ENCODE results near the gene MIER3. TPM values are rescaled to one million over a fixed set of nuclear protein-coding genes. Genes with fewer than 3 reads are reported as not detected.

The MIER3 gene
- polyA plus RNA-seq, 1 of the 3 experiments (the other 2 are of a cell fraction) = 3.8 TPM

DNA sequence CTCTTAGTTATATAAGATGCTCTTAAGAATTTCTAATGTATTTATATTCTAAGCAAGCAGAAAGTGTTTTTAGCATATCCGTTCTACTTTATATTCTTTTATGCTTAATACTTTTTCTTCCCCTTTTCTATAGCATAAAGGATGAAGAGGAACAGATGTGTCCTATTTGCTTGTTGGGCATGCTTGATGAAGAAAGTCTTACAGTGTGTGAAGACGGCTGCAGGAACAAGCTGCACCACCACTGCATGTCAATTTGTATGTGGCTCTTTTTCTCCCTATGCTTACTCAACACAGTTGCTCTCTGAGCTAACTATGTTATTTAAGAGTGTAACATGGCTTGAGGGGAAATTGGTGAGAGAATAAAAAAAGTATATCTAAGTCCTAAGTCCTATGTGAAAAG, 80.1 kb downstream of the MIER3 start:
- no peak overlapping the region for H3K27ac ChIP-seq (ENCODE audit: low read depth in 2 of 2, low read length in 1 of 2)
- H3K4me1 ChIP-seq (ENCODE audit: control insufficient read depth in 1 of 2, insufficient read depth in 2 of 2, low read depth in 1 of 2, low read length in 1 of 2) = no peaks in the 10 kb centered on the region; a peak in 2 of 4 replicates
- no peaks in the 10 kb centered on the region for H3K9me3 ChIP-seq
- H3K27me3 ChIP-seq (ENCODE audit: insufficient read depth) = no peaks in the 10 kb centered on the region
- H3F3A ChIP-seq (replicated peaks; ENCODE audit: insufficient read depth) = peaks cover 3% of the 10 kb centered on the region
- ChIA-PET POLR2A (no interaction called here), CTCF (no interaction called here)
- H3K4me2 ChIP-seq = no peak overlapping the region
- WGBS (ENCODE audit: low lambda C conversion rate) = 94% methylated on average over 2 of the region's 2 CpGs
- no peak overlapping the region for H3K4me3 ChIP-seq (ENCODE audit: low read depth in 2 of 2, low read length in 1 of 2)
- H2AFZ ChIP-seq (ENCODE audit: low read depth) = no peak overlapping the region
- no peaks in the 10 kb centered on the region for H3K9me2 ChIP-seq
- no peak overlapping the region for H3K9ac ChIP-seq
- no peak for DNase-seq
- H4K20me1 ChIP-seq (ENCODE audit: insufficient read depth) = no peaks in the 10 kb centered on the region
- H3K36me3 ChIP-seq (replicated peaks in 1 of 2; ENCODE audit: control insufficient read depth in 1 of 2, insufficient read depth in 2 of 2, low read length in 1 of 2) = peaks cover 73 to 88% of the 10 kb centered on the region in 2 experiments
- TF ChIP-seq RFX5 (IDR thresholded peaks at IDR 0.05; ENCODE audit: low read length) = no peak
- TF ChIP-seq, protein P1, sequence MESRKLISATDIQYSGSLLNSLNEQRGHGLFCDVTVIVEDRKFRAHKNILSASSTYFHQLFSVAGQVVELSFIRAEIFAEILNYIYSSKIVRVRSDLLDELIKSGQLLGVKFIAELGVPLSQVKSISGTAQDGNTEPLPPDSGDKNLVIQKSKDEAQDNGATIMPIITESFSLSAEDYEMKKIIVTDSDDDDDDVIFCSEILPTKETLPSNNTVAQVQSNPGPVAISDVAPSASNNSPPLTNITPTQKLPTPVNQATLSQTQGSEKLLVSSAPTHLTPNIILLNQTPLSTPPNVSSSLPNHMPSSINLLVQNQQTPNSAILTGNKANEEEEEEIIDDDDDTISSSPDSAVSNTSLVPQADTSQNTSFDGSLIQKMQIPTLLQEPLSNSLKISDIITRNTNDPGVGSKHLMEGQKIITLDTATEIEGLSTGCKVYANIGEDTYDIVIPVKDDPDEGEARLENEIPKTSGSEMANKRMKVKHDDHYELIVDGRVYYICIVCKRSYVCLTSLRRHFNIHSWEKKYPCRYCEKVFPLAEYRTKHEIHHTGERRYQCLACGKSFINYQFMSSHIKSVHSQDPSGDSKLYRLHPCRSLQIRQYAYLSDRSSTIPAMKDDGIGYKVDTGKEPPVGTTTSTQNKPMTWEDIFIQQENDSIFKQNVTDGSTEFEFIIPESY (IDR thresholded peaks at IDR 0.05; ENCODE audit: borderline replicate concordance, low read depth) = no peak
- TF ChIP-seq CHD2 (IDR thresholded peaks at IDR 0.05; ENCODE audit: low read length, partially characterized antibody) = no peak
- TF ChIP-seq MEF2A (IDR thresholded peaks at IDR 0.05; ENCODE audit: borderline replicate concordance, low read depth) = no peak
- no peak for TF ChIP-seq JUND (IDR thresholded peaks at IDR 0.05)
- no peak for TF ChIP-seq FOXJ3 (CRISPR knock-in tag; IDR thresholded peaks at IDR 0.05)
- no peak for TF ChIP-seq ELF1 (IDR thresholded peaks at IDR 0.05)
- TF ChIP-seq MXI1 (IDR thresholded peaks at IDR 0.05; ENCODE audit: low read depth, low read length) = no peak
- TF ChIP-seq TAF1 (IDR thresholded peaks at IDR 0.05; ENCODE audit: borderline replicate concordance, low read depth, low read length) = no peak
- no peaks in the 10 kb centered on the region for H3K79me2 ChIP-seq (ENCODE audit: insufficient read depth)

Other genes starting within 250 kb of the MIER3 start
- 2.2 and 3.5 TPM in 2 replicates for gene MAP3K1, start 136.6 kb downstream of the MIER3 start, polyA plus RNA-seq (2012; rRNA removed)
- 12.2 and 16.8 TPM in 2 replicates for gene SETD9, start 42.5 kb downstream of the MIER3 start, polyA plus RNA-seq (2012; rRNA removed)
- gene GPBP1, start 221.9 kb upstream of the MIER3 start, polyA plus RNA-seq (2012; rRNA removed) = 11.4 and 14.2 TPM in 2 replicates